OCI-LY3 (cell line): ENCODE data around the gene GFOD1.

ENCODE experiments used
- EZH2phosphoT487 ChIP-seq: fragments of 200-600 bp; shearing (Covaris generic); IDR thresholded peaks from 2 replicates; pipeline ENCODE4 v1.6.1; 2018; ENCODE audit warnings: antibody characterized with exemption, mixed run types, low read depth
- TF ChIP-seq, protein P1 (sequence below): fragments of 200-600, 300-600 bp; sonication (generic); IDR thresholded peaks from 2 replicates; pipeline ENCODE4 v1.5.1; 2014; ENCODE audit warnings: antibody characterized with exemption, low read length, low read depth

GRCh38 chr6:13392462-13392861 lies 94.9 kb downstream of the GFOD1 start:
- TF ChIP-seq, protein P1, sequence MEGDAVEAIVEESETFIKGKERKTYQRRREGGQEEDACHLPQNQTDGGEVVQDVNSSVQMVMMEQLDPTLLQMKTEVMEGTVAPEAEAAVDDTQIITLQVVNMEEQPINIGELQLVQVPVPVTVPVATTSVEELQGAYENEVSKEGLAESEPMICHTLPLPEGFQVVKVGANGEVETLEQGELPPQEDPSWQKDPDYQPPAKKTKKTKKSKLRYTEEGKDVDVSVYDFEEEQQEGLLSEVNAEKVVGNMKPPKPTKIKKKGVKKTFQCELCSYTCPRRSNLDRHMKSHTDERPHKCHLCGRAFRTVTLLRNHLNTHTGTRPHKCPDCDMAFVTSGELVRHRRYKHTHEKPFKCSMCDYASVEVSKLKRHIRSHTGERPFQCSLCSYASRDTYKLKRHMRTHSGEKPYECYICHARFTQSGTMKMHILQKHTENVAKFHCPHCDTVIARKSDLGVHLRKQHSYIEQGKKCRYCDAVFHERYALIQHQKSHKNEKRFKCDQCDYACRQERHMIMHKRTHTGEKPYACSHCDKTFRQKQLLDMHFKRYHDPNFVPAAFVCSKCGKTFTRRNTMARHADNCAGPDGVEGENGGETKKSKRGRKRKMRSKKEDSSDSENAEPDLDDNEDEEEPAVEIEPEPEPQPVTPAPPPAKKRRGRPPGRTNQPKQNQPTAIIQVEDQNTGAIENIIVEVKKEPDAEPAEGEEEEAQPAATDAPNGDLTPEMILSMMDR, result no peak
- TF ChIP-seq EZH2phosphoT487, result no peak
